HepG2 (cell line): Measurements from ENCODE around the gene SLC38A8. TPM values are rescaled to one million over a fixed set of nuclear protein-coding genes. Genes with fewer than 3 reads are reported as not detected.

ENCODE experiments used
- ATAC-seq: fragments of 200-7000 bp; cut with Tn5 transposase; 3 replicates; pipeline ENCODE4 v1.9.1; 2020; ENCODE audit warnings: mild to moderate bottlenecking, moderate library complexity
- BruUV-seq: library from RNA; stranded (reverse); fragments of 400-500 nt; replicated peaks from 2 replicates; lab custom pipeline; 2021; lab: Mats Ljungman, UMichigan
- CTCF ChIA-PET: fragments of 300-600 bp; formaldehyde crosslinking; extraction: SDS; loops from one replicate; lab custom pipeline; 2021; ENCODE audit warnings: low total read pairs, inconsistent platforms, low intra/inter-chr PET ratio; lab: Yijun Ruan, JAX
- POLR2A ChIA-PET: fragments of 350-600 bp; sonication (Branson Sonifier 250); formaldehyde crosslinking; loops from one replicate; lab custom pipeline; 2020; ENCODE audit warnings: antibody characterized with exemption, inconsistent platforms; lab: Yijun Ruan, JAX
- DNase-seq: peaks from one replicate; pipeline ENCODE4 v3.0.0-alpha.2; 2015; ENCODE audit warnings: low spot score
- FAIRE-seq: peaks from 3 replicates; lab custom pipeline; 2011; peaks lifted over from hg19 to GRCh38; lab: Jason Lieb, UNC
- H2AFZ ChIP-seq: one replicate; pipeline ENCODE4 v1.6.1; 2011; ENCODE audit warnings: low read length, inconsistent platforms
- H3K27ac ChIP-seq: fragments of 300-600 bp; 3 replicates; pipeline ENCODE4 v1.8.0; 2011; ENCODE audit warnings: mixed run types, mild to moderate bottlenecking, mixed read lengths, low read length, inconsistent platforms; ENCODE audit not compliant: insufficient read depth; ENCODE audit errors: extremely low read length
- H3K27me3 ChIP-seq, 2 experiments: fragments of 200-600 bp in 1 of 2; 2 replicates in 1 of 2; 3 replicates in 1 of 2; pipeline versions ENCODE4 v1.6.0 to v1.8.0; 2011; ENCODE audit warnings: low read length in 2 of 2, mild to moderate bottlenecking in 2 of 2, moderate library complexity in 2 of 2, inconsistent platforms in 1 of 2; ENCODE audit not compliant: insufficient read depth in 2 of 2, control insufficient read depth in 1 of 2
- H3K36me3 ChIP-seq, 2 experiments: fragments of 200-600 bp in 1 of 2; replicated peaks in 1 of 2; 2 replicates in 1 of 2; 3 replicates in 1 of 2; pipeline versions ENCODE4 v1.5.1 to v1.8.0; 2011; ENCODE audit warnings: low read length in 2 of 2, inconsistent platforms in 1 of 2; ENCODE audit not compliant: insufficient read depth in 2 of 2, control insufficient read depth in 1 of 2
- H3K4me1 ChIP-seq: 2 replicates; pipeline ENCODE4 v1.5.1; 2012; ENCODE audit warnings: low read length, inconsistent platforms; ENCODE audit not compliant: insufficient read depth
- H3K4me2 ChIP-seq: 2 replicates; pipeline ENCODE4 v1.6.0; 2011; ENCODE audit warnings: low read depth, low read length, inconsistent platforms
- H3K4me3 ChIP-seq, 3 experiments: fragments of 200-600 bp in 1 of 3; sonication (generic), shearing (Covaris generic) in 1 of 3; replicated peaks in 1 of 3; 2 replicates each; pipeline ENCODE4 v1.5.1; 2011 to 2016; ENCODE audit warnings: low read length in 3 of 3, inconsistent platforms in 2 of 3, low read depth in 2 of 3, mild to moderate bottlenecking in 2 of 3, control low read depth in 1 of 3, mixed read lengths in 1 of 3; ENCODE audit not compliant: insufficient read depth in 1 of 3
- H3K79me2 ChIP-seq: one replicate; pipeline ENCODE4 v1.6.1; 2011; ENCODE audit warnings: low read length, inconsistent platforms; ENCODE audit not compliant: insufficient read depth
- H3K9ac ChIP-seq: 2 replicates; pipeline ENCODE4 v1.6.0; 2011; ENCODE audit warnings: mild to moderate bottlenecking, low read depth, low read length, inconsistent platforms; ENCODE audit not compliant: insufficient read depth
- H3K9me3 ChIP-seq: 2 replicates; pipeline ENCODE4 v1.5.1; 2012; ENCODE audit warnings: mild to moderate bottlenecking, low read length
- H4K20me1 ChIP-seq: 2 replicates; pipeline ENCODE4 v1.6.0; 2011; ENCODE audit warnings: inconsistent platforms, mild to moderate bottlenecking, low read length, moderate library complexity; ENCODE audit not compliant: insufficient read depth
- RBM22 ChIP-seq: fragments of 200-400 bp; formaldehyde crosslinking; optimal IDR thresholded peaks from 2 replicates; pipeline ENCODE3; 2017; ENCODE audit warnings: mild to moderate bottlenecking, low read length, moderate library complexity
- ZNF7 ChIP-seq: IDR thresholded peaks from 2 replicates; pipeline ENCODE4 v1.6.1; 2016; ENCODE audit warnings: missing biosample characterization, missing genetic modification reagents
- ZSCAN12 ChIP-seq: sonication (generic); formaldehyde crosslinking; IDR thresholded peaks from 2 replicates; pipeline ENCODE4 v1.9.0; 2021; ENCODE audit warnings: mild to moderate bottlenecking, missing genetic modification reagents
- WGBS: methylation state at CpG from one replicate; pipeline ENCODE4 v1.1.6; 2017; ENCODE audit warnings: low lambda C conversion rate; 5-methylcytosine and 5-hydroxymethylcytosine counted together
- in situ Hi-C: cut with HindIII; loops from 2 replicates; pipeline ENCODE4 v1.10.0; 2017; ENCODE audit warnings: low pct_unique_long_range_greater_than_20kb; ENCODE audit not compliant: extremely low pct_ligation_motif_present
- intact Hi-C: fragments of 100-400 bp; cut with micrococcal nuclease; formaldehyde crosslinking; loops from one replicate; pipeline ENCODE4 v1.10.0; 2022; ENCODE audit not compliant: unreplicated experiment
- polyA plus RNA-seq, 8 experiments: library from polyadenylated mRNA; depleted of rRNA in 3 of 8; stranded (reverse) in 7 of 8; unstranded in 1 of 8; fragments of >200 nt; fragmentation: Illumina TruSeq in 4 of 8; extraction: Trizol in 4 of 8; gene quantifications; 2 replicates each; pipeline versions ENCODE4 v1.2.1 to v1.2.3, GENCODE V29; 2011 to 2016; ENCODE audit warnings: low read depth in 4 of 8, missing spikeins in 1 of 8, mixed read lengths in 1 of 8; ENCODE audit not compliant: insufficient read depth in 1 of 8
- total RNA-seq, 5 experiments: library from RNA; depleted of rRNA; stranded (reverse); fragments of >200 nt; fragmentation: Illumina TruSeq; extraction: Trizol; gene quantifications; 2 replicates each; pipeline ENCODE4 v1.2.3, GENCODE V29; 2016; ENCODE audit warnings: low read depth in 1 of 5

Gene SLC38A8
- total and polyA plus RNA-seq, 2 of the 13 experiments (the other 11 are each of a cell fraction or from before 2014, with no cell fraction given) = 0.24 to 0.37 TPM

GRCh38 chr16:84059111-84059510 is 16.5 kb upstream of the SLC38A8 start:
- no peak for TF ChIP-seq ZNF7
- no peak for TF ChIP-seq ZSCAN12
- peak; percentile 17 for TF ChIP-seq RBM22
- TF ChIP-seq, all 625 proteins: peak for 1
- Histone ChIP-seq H3K79me2 (no peaks in the 10 kb centered on the region), H3K27me3 (no peaks in the 10 kb centered on the region), H2AFZ (no peak overlapping the region), H3K4me1 (no peaks in the 10 kb centered on the region), H3K9ac (no peak overlapping the region), H3K9me3 (no peaks in the 10 kb centered on the region), H4K20me1 (peaks cover 4% of the 10 kb centered on the region; the same call in 1 of the 2 replicates), H3K4me3 (no peak overlapping the region), H3K36me3 (peaks cover 56 to 94% of the 10 kb centered on the region in 2 experiments), H3K4me2 (no peak overlapping the region), H3K27ac (no peak overlapping the region)
- in situ Hi-C loops (no loop called here), intact Hi-C loops (no loop called here)
- CTCF ChIA-PET = no interaction called here
- no TSS peak for BruUV-seq
- DNase-seq = no peak
- POLR2A ChIA-PET = no interaction called here
- ATAC-seq = no peak
- WGBS = 95% methylated on average over 11 of the region's 11 CpGs
- no peak for FAIRE-seq

- no peak for TF ChIP-seq ZSCAN12
- Histone ChIP-seq H3K27me3 (no peaks in the 10 kb centered on the region), H4K20me1 (peaks cover 4% of the 10 kb centered on the region; the same call in 1 of the 2 replicates), H3K9me3 (no peaks in the 10 kb centered on the region), H3K4me2 (no peak overlapping the region), H3K4me3 (no peak overlapping the region), H2AFZ (no peak overlapping the region), H3K27ac (no peak overlapping the region), H3K4me1 (no peaks in the 10 kb centered on the region), H3K9ac (no peak overlapping the region), H3K36me3 (peaks cover 55 to 94% of the 10 kb centered on the region in 2 experiments), H3K79me2 (no peaks in the 10 kb centered on the region)
- DNase-seq = no peak
- intact Hi-C loops = no loop called here
- ATAC-seq = no peak
- ChIA-PET CTCF (no interaction called here), POLR2A (no interaction called here)
- FAIRE-seq = no peak
- BruUV-seq = no TSS peak
- 97% methylated on average over 11 of the region's 11 CpGs for WGBS
- in situ Hi-C loops = no loop called here
Observed at GRCh38 chr16:84058664-84059063, 16.1 kb upstream of the SLC38A8 start.
